ENCODE measurements around the gene TAF3.

DNA sequence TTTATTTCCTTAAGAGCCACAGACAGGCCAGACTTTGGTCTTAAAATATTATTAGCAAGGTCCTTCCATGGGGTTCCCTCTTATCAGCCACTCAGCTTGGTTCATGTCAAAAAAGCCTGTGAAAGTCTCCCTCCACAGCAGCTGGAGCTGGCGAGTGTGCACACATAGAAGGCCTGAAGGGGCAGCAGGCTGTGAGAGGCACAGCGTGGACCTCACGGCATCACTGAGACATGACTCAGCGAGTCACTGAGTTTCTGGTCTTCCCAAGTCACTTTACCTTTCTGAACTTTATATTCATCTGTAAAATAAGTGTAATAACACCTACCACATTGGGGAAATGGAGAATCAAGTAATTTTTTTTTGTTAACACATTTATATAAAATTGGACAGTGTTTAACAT lies 8.7 kb downstream of the TAF3 start:
- TF ChIP-seq, protein P1, sequence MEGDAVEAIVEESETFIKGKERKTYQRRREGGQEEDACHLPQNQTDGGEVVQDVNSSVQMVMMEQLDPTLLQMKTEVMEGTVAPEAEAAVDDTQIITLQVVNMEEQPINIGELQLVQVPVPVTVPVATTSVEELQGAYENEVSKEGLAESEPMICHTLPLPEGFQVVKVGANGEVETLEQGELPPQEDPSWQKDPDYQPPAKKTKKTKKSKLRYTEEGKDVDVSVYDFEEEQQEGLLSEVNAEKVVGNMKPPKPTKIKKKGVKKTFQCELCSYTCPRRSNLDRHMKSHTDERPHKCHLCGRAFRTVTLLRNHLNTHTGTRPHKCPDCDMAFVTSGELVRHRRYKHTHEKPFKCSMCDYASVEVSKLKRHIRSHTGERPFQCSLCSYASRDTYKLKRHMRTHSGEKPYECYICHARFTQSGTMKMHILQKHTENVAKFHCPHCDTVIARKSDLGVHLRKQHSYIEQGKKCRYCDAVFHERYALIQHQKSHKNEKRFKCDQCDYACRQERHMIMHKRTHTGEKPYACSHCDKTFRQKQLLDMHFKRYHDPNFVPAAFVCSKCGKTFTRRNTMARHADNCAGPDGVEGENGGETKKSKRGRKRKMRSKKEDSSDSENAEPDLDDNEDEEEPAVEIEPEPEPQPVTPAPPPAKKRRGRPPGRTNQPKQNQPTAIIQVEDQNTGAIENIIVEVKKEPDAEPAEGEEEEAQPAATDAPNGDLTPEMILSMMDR (IDR thresholded peaks at IDR 0.05), result peak; percentile 43; the same call in 1 of the 2 replicates
- TF ChIP-seq NFIC (IDR thresholded peaks at IDR 0.05; ENCODE audit: borderline replicate concordance), result no peak
- TF ChIP-seq POLR2AphosphoS5 (IDR thresholded peaks at IDR 0.05; ENCODE audit: low read depth, low read length), result no peak
- no peak for TF ChIP-seq TAF1 (IDR thresholded peaks at IDR 0.05; ENCODE audit: borderline replicate concordance, low read depth, low read length)
- TF ChIP-seq EP300 (IDR thresholded peaks at IDR 0.05; ENCODE audit: borderline replicate concordance in 1 of 2, low read depth in 1 of 2, low read length in 1 of 2), result no peak
- TF ChIP-seq RCOR1 (IDR thresholded peaks at IDR 0.05; ENCODE audit: low read length), result no peak
- TF ChIP-seq, protein P2, sequence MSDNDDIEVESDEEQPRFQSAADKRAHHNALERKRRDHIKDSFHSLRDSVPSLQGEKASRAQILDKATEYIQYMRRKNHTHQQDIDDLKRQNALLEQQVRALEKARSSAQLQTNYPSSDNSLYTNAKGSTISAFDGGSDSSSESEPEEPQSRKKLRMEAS (IDR thresholded peaks at IDR 0.05; ENCODE audit: low read depth), result no peak
